Measurements from ENCODE around the gene SLC30A4. TPM values are rescaled to one million over a fixed set of nuclear protein-coding genes. Genes with fewer than 3 reads are reported as not detected.

The SLC30A4 gene
- total RNA-seq, 2 donors from 2014 or later = 4.1 to 4.9 TPM

GRCh38 chr15:45498701-45499100 is 23.9 kb downstream of the SLC30A4 start:
- TF ChIP-seq CTCF (IDR thresholded peaks at IDR 0.05) = no peak

GRCh38 chr15:45497261-45497660 is 25.3 kb downstream of the SLC30A4 start:
- DNase-seq (ENCODE audit: low spot score) = no peak
- Histone ChIP-seq H3K4me1 (no peaks in the 10 kb centered on the region), H3K27ac (no peak overlapping the region), H3K9me3 (no peaks in the 10 kb centered on the region), H3K36me3 (no peaks in the 10 kb centered on the region), H3K4me3 (no peak overlapping the region), H3K27me3 (no peaks in the 10 kb centered on the region)
- TF ChIP-seq CTCF (IDR thresholded peaks at IDR 0.05) = no peak

More at GRCh38 chr15:45498701-45499100, 23.9 kb downstream of the SLC30A4 start:
- Histone ChIP-seq H3K27ac (no peak overlapping the region), H3K36me3 (no peaks in the 10 kb centered on the region), H3K4me3 (no peak overlapping the region), H3K9me3 (no peaks in the 10 kb centered on the region), H3K4me1 (no peaks in the 10 kb centered on the region), H3K27me3 (no peaks in the 10 kb centered on the region)
- no peak for DNase-seq (ENCODE audit: low spot score)

GRCh38 chr15:45496658-45497057 is 25.9 kb downstream of the SLC30A4 start:
- H3K27ac ChIP-seq = no peak overlapping the region
- H3K9me3 ChIP-seq = no peaks in the 10 kb centered on the region
- no peaks in the 10 kb centered on the region for H3K36me3 ChIP-seq
- TF ChIP-seq CTCF (IDR thresholded peaks at IDR 0.05) = no peak
- DNase-seq (ENCODE audit: low spot score) = no peak
- H3K4me1 ChIP-seq = no peaks in the 10 kb centered on the region
- no peak overlapping the region for H3K4me3 ChIP-seq
- no peaks in the 10 kb centered on the region for H3K27me3 ChIP-seq

GRCh38 chr15:45495588-45495987 is 27.0 kb downstream of the SLC30A4 start:
- no peak overlapping the region for H3K27ac ChIP-seq
- H3K27me3 ChIP-seq = no peaks in the 10 kb centered on the region
- H3K4me1 ChIP-seq = no peaks in the 10 kb centered on the region
- H3K36me3 ChIP-seq = no peaks in the 10 kb centered on the region
- no peak for TF ChIP-seq CTCF (IDR thresholded peaks at IDR 0.05)
- H3K4me3 ChIP-seq = no peak overlapping the region
- H3K9me3 ChIP-seq = no peaks in the 10 kb centered on the region
- DNase-seq (ENCODE audit: low spot score) = no peak

- TF ChIP-seq CTCF (IDR thresholded peaks at IDR 0.05) = no peak
Measured at GRCh38 chr15:45489690-45490238, 32.8 kb downstream of the SLC30A4 start.

GRCh38 chr15:45486317-45486716 is 36.2 kb downstream of the SLC30A4 start:
- H3K4me3 ChIP-seq = no peak overlapping the region
- H3K4me1 ChIP-seq = no peaks in the 10 kb centered on the region
- no peaks in the 10 kb centered on the region for H3K27me3 ChIP-seq
- peaks cover 4% of the 10 kb centered on the region for H3K36me3 ChIP-seq
- H3K27ac ChIP-seq = no peak overlapping the region
- DNase-seq (ENCODE audit: low spot score) = no peak
- no peaks in the 10 kb centered on the region for H3K9me3 ChIP-seq
- no peak for TF ChIP-seq CTCF (IDR thresholded peaks at IDR 0.05)

More at GRCh38 chr15:45489690-45490238, 32.8 kb downstream of the SLC30A4 start:
- Histone ChIP-seq H3K9me3 (no peaks in the 10 kb centered on the region), H3K36me3 (peaks cover 4% of the 10 kb centered on the region), H3K4me1 (no peaks in the 10 kb centered on the region), H3K27ac (no peak overlapping the region), H3K4me3 (no peak overlapping the region), H3K27me3 (no peaks in the 10 kb centered on the region)
- DNase-seq (ENCODE audit: low spot score) = no peak

All from right atrium auricular region (tissue), 2 donors.